Duodenal mucosa (tissue), 2 donors: ENCODE data around the gene SPINK4.

ENCODE experiments used
- H3K27ac ChIP-seq: one replicate; pipeline ENCODE4 v1.7.0; 2013; ENCODE audit warnings: low read depth, low read length
- H3K27me3 ChIP-seq, 2 donors: one replicate each; pipeline ENCODE4 v1.7.0; 2013; ENCODE audit warnings: low read length in 2 of 2, control low read depth in 1 of 2; ENCODE audit not compliant: insufficient read depth in 2 of 2, control insufficient read depth in 1 of 2
- H3K36me3 ChIP-seq, 2 donors: one replicate each; pipeline ENCODE4 v1.7.0; 2013; ENCODE audit warnings: low read length in 2 of 2, control low read depth in 1 of 2; ENCODE audit not compliant: insufficient read depth in 2 of 2, control insufficient read depth in 1 of 2
- H3K4me1 ChIP-seq, 2 donors: one replicate each; pipeline ENCODE4 v1.7.0; 2013; ENCODE audit warnings: low read length in 2 of 2, control low read depth in 1 of 2; ENCODE audit not compliant: insufficient read depth in 2 of 2, control insufficient read depth in 1 of 2
- H3K4me3 ChIP-seq, 2 donors: one replicate each; pipeline ENCODE4 v1.7.0; 2013; ENCODE audit warnings: low read length in 2 of 2, low read depth in 1 of 2
- H3K9ac ChIP-seq, 2 donors: one replicate each; pipeline ENCODE4 v1.7.0; 2013; ENCODE audit warnings: low read length in 2 of 2, low read depth in 1 of 2
- H3K9me3 ChIP-seq, 2 donors: one replicate each; pipeline ENCODE4 v1.7.0; 2013; ENCODE audit warnings: low read length in 2 of 2, control low read depth in 1 of 2; ENCODE audit not compliant: control insufficient read depth in 1 of 2

SPINK4 gene

DNA sequence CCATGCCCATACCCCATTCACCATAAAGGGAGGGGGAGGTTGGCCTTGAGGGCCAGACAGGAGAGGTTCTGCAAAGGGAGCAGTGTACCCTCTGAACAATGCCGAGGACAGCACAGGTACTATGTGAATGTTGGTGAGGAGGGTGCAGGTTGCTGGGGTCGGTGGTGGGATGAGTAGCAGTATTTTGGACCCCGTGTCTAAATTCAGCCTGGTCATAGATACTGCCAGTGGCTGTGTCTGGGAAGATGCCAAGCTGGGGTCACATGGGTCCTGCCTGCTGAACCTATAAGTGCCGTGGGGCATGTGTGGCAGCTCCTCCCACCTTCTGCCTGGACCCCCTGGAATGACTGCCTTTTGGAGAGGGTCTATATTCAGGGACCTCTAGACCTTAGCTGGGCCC, 11.4 kb upstream of the SPINK4 start:
- H3K4me1 ChIP-seq, result peaks cover 9 to 25% of the 10 kb centered on the region in 2 donors
- no peak overlapping the region for H3K27ac ChIP-seq
- no peaks in the 10 kb centered on the region for H3K36me3 ChIP-seq
- H3K4me3 ChIP-seq, result no peak overlapping the region
- peak overlapping the region in 1 of 2 donors; percentile 12 for H3K9ac ChIP-seq
- H3K27me3 ChIP-seq, result no peaks in the 10 kb centered on the region
- H3K9me3 ChIP-seq, result no peaks in the 10 kb centered on the region

DNA sequence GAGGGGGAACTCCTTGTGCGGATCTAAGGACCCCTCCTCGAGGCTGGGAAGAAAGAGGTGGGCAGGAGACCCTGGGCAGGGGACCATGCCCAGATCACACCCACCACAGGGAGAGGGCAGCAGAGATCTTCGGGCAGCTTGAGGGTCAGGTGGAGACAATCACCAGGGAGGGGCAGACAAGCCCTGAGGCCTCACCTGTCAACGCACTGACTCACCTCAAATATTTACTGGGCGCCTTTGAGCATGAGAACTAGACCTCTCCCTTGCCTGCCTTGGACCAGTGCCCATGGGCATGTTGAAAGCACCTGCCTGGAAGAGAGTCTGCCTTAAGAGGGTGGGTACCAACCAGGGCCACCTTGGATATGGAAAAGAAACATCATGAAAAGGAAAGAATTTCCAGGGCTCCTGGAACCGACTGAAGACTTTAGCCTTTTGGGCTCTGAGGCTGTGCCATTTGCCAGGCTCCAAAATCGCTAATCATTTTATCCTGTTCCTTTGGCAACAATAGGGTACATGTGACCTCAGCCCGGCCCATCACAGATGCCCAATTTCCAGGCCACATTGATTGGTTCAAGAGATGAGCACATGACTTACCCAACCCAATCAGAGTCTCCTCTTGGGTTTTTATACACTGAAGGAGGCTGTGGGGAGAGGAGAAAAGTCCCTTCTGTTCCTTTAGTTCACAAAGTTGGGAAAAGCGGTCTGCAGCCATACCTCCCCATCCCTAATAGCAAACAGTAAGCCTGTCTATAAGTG, 10.4 kb upstream of the SPINK4 start:
- Histone ChIP-seq H3K36me3 (no peaks in the 10 kb centered on the region), H3K9me3 (no peaks in the 10 kb centered on the region), H3K27me3 (no peaks in the 10 kb centered on the region), H3K27ac (peak overlapping the region; percentile 14), H3K9ac (peak overlapping the region in 1 of 2 donors; percentile 12), H3K4me3 (no peak overlapping the region), H3K4me1 (peaks cover 16 to 34% of the 10 kb centered on the region in 2 donors)

DNA sequence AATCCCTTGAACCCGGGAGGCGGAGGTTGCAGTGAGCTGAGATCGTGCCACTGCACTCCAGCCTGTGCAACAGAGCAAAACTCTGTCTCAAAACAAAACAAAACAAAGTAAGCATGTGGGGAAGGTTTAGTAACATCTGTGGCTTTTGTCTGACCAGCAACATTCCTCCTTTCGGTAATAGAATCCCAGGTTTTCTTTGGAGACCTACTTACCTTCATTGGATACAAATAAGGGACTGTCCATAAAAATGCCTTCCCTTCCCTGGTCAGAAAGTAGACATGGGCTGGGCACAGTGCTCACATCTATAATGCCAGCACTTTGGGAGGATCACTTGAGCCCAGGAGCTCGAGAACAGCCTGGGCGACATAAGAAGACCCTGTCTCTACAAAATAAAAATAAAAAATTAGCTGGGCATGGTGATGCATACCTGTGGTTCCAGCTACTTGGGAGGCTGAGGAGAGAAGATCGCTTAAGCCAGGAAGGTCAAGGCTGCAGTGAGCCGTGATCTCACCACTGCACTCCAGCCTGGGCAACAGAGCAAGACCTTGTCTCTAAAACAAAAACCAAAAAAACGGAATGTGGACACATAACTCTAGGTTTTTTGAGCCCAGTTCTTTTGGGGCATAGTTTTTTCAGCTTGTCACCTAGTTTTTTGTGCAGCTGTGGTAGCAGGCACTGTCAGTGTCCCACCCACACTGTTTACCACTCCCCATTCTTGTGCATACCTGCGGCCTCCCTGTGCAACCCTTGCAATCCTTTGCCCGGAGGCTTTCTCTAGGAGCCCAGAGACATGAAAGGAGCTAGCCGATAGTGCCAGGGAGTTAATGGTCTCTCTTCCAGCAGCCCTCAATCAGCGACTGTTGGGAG, 9.0 kb upstream of the SPINK4 start:
- H3K36me3 ChIP-seq, result no peaks in the 10 kb centered on the region
- peaks cover 16 to 38% of the 10 kb centered on the region in 2 donors for H3K4me1 ChIP-seq
- H3K27ac ChIP-seq, result no peak overlapping the region
- no peaks in the 10 kb centered on the region for H3K9me3 ChIP-seq
- no peaks in the 10 kb centered on the region for H3K27me3 ChIP-seq
- no peak overlapping the region for H3K9ac ChIP-seq
- H3K4me3 ChIP-seq, result no peak overlapping the region

DNA sequence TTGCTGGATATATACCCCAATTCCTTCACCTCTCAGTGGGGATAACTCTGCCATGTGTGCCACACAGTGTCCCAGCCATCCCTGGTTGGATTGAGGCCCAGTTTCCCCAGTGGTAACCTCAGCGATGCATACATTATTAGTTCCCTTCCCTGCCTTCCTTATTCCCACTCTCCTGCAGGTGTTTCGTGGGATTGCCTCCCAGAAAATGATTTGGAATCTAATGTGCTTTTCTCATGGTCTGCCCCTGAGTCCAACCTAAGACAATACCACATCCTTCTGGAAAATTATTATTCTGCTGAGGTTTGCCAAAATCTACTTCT, 8.4 kb upstream of the SPINK4 start:
- Histone ChIP-seq H3K27me3 (no peaks in the 10 kb centered on the region), H3K9me3 (no peaks in the 10 kb centered on the region), H3K9ac (no peak overlapping the region), H3K4me1 (peaks cover 15 to 38% of the 10 kb centered on the region in 2 donors), H3K27ac (no peak overlapping the region), H3K36me3 (no peaks in the 10 kb centered on the region), H3K4me3 (no peak overlapping the region)

DNA sequence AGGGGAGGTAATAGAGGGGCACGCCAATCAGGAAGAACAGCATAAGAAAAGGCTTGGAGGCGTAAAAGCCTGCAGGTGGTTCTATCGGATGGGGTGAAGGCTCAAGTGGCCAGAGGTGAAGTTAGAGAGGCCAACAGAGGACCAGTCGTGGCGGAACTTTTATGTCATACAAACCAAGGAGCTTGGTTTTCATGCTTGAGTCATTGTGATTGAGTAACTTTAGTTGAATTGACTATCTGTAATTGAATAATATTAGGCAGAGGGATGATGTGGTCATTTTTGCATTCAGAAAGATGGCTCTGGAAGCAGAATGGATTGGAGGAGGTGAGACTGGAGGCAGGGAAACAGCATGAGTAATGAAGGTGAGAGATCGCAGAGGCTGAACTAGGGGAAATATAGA, 7.2 kb upstream of the SPINK4 start:
- no peaks in the 10 kb centered on the region for H3K36me3 ChIP-seq
- no peak overlapping the region for H3K27ac ChIP-seq
- no peak overlapping the region for H3K9ac ChIP-seq
- no peaks in the 10 kb centered on the region for H3K27me3 ChIP-seq
- H3K4me3 ChIP-seq, result no peak overlapping the region
- H3K4me1 ChIP-seq, result peaks cover 15 to 38% of the 10 kb centered on the region in 2 donors
- H3K9me3 ChIP-seq, result no peaks in the 10 kb centered on the region

DNA sequence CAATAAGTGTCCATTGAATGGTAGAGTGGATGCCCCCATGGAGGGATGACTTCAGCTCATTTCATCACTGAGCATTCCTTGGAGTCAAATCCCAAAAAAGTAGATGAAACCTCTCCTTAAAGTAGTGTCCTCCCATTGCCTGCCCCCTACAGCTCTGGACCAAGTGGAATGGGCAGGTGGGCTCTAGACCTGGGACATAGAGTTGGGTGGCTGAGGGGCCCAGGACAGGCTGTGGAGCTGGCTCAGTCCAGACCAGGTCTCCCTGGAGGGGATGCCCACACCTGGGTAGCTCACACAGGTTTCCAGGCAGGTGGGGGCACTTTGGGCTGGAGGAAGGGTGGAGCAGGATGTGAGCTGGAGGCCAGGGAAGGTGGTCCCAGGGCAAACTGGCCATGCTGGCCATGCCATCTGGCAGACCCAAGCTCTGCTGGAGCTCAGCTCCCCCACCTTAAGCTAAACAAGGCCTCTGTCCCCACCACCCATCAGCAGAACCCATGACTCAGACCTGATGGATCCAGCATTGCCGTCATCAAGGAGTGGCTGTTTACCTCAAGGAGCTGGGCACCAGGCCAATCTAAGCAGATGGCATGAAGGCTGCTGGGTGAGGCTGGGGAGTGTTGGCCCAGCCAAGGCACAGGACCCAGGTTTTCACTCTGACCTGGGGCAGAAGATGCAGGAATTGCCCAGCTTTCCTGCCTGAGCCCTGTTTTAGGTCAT, 6.2 kb upstream of the SPINK4 start:
- H3K36me3 ChIP-seq, result no peaks in the 10 kb centered on the region
- H3K9me3 ChIP-seq, result no peaks in the 10 kb centered on the region
- no peak overlapping the region for H3K4me3 ChIP-seq
- H3K27me3 ChIP-seq, result no peaks in the 10 kb centered on the region
- peaks cover 15 to 36% of the 10 kb centered on the region in 2 donors for H3K4me1 ChIP-seq
- peak overlapping the region; percentile 74 for H3K27ac ChIP-seq
- H3K9ac ChIP-seq, result peak overlapping the region; percentile 22 to 62

DNA sequence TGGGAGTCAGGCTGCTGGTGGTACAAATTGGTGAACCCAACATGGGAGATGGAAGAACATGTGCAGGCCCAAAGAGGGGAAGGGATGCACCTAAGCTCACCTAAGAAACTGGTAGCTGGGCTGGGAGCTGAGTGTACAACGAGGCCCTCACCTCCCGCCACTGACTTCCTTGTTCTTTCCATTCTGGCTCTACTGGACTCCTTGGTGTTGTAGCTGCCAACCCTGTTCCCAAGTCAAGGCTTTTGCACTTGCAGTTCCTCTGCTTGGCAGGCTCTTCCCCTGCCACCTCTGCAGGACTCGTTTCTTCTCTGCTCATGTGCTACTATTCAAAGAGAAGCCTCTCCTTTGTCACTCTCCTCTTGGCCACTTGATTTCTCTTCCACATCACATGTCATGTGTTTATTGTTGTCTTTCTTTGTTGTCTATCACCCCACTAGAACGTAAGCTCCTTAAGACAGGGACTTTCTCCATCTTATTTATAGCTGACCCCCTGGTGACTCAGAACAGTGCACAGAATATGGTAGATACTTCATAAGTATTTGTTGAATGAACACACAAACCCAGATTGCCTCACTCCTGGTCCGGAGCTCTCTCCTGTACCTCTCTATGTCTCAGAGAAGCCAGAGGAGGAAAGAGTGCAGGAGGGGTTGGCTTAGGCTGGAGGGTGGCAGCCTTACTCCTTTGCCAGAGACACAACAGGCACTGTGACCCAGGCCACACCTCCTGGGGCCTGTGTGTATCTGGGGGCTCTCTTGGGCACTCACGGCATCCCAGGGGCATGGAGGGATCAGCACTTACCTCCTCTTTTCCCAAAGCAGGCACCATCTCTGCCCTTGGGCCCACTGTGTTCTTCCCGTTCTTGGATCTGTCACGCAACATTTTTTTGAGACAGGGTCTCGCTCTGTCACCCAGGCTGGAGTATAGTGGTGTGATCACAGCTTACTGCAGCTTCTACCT, 5.2 kb upstream of the SPINK4 start:
- Histone ChIP-seq H3K4me3 (no peak overlapping the region), H3K9ac (peak overlapping the region; percentile 22 to 62), H3K27ac (peak overlapping the region; percentile 74), H3K4me1 (peaks cover 15 to 32% of the 10 kb centered on the region in 2 donors), H3K27me3 (no peaks in the 10 kb centered on the region), H3K9me3 (no peaks in the 10 kb centered on the region), H3K36me3 (no peaks in the 10 kb centered on the region)

DNA sequence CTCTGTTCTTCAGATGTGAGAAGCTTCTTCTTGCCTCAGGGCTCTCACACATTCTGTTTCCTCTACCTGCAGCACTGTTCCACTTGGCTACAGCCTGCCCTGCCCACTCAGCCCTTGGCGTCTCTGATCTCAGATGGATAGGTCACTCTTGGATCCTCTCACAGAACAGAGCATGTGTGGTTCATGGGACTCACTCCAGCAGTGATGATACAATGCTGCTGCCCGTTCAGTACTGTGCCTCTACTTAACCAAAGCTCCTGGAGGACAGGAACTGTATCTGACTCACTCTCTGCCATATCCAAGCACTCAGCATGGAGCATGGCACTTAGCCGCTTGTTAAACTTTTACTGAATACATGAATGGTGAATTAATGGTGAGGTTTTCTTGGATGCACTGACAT, 3.4 kb upstream of the SPINK4 start:
- H3K27ac ChIP-seq, result no peak overlapping the region
- no peaks in the 10 kb centered on the region for H3K9me3 ChIP-seq
- H3K4me3 ChIP-seq, result no peak overlapping the region
- no peaks in the 10 kb centered on the region for H3K36me3 ChIP-seq
- H3K9ac ChIP-seq, result no peak overlapping the region
- H3K4me1 ChIP-seq, result peaks cover 20 to 42% of the 10 kb centered on the region in 2 donors
- H3K27me3 ChIP-seq, result no peaks in the 10 kb centered on the region

DNA sequence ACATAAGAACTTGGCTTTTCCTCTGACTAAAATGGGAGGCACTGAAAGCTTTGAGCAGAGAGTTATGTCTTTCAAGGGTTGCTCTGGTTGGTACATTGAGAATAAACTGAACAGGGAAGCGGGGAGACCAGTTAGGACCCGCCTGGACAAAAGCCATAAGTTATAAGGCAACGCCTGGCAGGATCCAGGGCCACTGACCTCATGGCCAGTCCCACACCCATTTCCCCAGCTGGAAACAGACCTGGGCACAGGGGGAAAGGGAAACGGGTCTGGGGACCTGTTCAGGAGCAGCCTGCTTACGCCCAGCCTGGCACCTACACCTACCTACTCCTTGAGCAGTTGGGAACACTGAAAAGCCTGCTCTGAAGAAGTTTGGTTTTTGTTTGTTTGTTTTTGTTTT, 1.3 kb downstream of the SPINK4 start:
- Histone ChIP-seq H3K4me1 (peaks cover 5 to 26% of the 10 kb centered on the region in 2 donors), H3K4me3 (peak overlapping the region in 1 of 2 donors; percentile 1), H3K9me3 (no peaks in the 10 kb centered on the region), H3K27ac (no peak overlapping the region), H3K27me3 (no peaks in the 10 kb centered on the region), H3K36me3 (no peaks in the 10 kb centered on the region), H3K9ac (peak overlapping the region in 1 of 2 donors; percentile 1)
